GM21723 (cell line): ENCODE data around the gene UBE2S.
A peak's percentile ranks its signal among the peaks of the same experiment; 100 is the strongest.
"Not testable (repeated sequence)": the region's sequence is repeated elsewhere in the genome, so short reads cannot be mapped to it uniquely, and the experiment has no call there.

Source experiments
- ATAC-seq: cut with Tn5 transposase; IDR thresholded peaks from one replicate; pipeline ENCODE4 v1.9.1; 2021; ENCODE audit warnings: mild to moderate bottlenecking, moderate library complexity; ENCODE audit not compliant: unreplicated experiment

The UBE2S gene

DNA sequence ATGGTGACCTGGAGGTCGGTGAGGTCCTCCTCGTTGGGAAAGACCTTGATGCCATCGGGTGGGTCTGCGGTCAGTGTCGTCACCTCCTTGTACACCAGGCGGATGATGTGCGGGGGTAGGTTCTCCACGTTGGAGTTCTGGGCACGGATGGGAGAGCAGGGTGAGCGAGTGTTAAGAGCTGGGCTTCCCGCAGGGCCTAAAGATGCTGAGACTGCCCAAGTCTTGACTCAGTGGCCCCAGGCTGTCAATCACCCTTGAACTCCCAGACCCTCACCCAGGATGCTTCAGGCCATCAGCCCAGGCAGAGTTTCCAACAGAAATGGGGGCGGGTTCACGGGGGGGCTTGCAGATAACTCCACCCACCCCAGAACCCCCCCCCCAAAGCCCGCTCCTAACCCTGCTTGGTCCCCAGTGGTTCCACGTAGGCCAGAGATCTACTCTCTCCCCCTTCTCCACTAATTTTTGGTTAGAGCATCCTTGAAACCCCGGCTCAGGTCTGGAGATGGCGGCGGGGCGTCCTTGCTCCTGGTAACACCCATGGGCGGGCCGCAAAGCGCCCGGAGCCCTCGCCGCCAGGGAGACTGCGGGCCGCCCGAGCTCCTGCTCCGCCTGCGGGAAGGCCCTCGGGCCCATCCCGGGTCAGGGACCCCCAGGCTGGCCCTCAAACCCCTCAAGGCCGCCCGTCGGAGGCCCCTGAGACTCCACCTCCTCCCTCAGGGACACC is 600 bp downstream of the UBE2S start:
- ATAC-seq: no peak

DNA sequence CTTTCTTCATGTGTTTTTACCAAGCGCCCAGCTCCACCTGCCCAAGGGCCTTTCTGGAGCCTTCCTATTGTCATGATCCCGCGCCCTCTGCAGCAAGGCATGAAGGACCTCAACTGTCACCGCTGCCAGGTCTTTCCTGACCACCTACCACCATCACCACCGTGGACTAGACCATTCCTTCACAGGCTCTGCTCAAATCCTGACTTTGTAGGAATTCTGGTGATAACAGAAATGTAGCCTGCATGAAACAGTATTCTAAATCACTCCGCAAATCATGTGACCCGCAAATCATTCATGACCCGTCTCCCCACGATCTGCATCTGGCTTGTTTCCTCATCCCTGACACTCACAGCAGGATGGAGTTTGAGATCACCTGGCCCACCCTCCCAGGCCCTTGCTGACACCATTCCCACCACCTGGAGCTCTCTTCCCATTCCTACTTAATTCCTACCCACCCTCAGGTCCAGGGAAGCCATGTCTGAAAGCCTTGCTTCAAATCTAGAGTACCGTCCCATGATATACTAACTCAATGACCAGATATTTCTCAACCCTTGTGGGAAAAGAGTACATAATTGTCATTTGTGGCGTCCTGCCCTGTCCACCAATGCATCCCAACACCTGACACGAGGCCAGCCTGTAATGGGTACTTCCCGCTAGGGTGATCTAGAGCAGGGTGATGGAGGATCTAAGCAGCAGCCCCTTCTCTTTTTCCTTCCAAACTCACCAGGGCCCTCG is 1.3 kb downstream of the UBE2S start:
- ATAC-seq: no peak

DNA sequence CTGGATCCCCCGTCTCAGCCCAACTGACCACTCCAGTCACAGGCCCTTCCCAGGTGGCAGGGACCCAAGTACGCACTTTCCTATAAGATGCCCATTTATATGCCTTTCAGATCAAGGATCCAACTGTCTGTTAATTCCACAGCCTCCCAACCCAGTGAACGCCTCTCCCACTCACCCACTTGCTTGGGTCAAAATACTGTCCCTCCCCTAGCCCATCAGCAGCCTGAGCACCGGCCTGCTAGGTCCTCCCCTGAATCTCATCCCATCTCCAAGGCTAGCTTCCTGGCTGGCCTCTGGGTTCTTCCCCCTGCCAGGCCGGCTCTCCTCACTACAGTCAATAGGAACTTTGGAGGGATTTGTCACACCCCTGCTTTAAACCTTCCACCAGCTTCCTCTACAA is 1.9 kb downstream of the UBE2S start:
- ATAC-seq: no peak

DNA sequence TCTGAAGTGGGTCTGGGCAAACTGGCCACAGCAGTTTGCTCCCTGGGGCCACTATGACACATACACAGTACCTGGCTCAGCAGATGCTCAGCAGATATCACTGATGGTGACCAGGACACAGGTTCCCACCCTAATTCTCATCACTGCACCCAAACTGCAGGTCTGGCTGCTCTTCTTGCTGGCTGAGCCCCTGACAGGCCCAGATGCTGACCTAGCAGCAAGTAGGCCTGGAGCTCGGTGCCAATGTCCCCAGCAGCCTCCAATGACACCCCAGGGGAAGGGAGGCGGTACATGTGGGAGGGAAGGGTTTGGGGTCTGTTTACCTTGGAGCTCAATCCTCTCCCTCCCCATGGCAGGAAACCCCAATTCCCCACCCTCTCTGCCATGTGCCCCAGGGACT is 5.1 kb downstream of the UBE2S start:
- ATAC-seq: no peak

DNA sequence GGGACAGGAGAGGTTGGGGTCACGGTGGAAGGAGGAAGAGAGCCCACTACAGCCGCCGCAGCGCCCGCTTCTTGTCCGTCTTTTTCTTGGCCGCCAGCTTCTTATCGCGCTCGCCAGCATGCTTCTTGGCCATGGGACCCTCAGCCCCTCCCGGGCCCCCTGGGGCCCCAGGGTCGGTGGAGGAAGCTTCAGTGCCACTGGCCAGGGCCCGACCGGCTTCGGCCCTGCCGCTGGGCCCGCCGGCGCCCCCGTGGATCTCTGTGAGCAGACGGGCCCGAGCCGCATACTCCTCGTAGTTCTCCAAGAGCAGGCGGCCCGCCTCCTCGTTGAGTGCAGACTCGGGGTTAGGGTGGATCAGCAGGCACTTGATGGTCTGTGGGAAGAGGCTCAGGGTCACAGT is 6.2 kb downstream of the UBE2S start:
- ATAC-seq: not testable (repeated sequence)

DNA sequence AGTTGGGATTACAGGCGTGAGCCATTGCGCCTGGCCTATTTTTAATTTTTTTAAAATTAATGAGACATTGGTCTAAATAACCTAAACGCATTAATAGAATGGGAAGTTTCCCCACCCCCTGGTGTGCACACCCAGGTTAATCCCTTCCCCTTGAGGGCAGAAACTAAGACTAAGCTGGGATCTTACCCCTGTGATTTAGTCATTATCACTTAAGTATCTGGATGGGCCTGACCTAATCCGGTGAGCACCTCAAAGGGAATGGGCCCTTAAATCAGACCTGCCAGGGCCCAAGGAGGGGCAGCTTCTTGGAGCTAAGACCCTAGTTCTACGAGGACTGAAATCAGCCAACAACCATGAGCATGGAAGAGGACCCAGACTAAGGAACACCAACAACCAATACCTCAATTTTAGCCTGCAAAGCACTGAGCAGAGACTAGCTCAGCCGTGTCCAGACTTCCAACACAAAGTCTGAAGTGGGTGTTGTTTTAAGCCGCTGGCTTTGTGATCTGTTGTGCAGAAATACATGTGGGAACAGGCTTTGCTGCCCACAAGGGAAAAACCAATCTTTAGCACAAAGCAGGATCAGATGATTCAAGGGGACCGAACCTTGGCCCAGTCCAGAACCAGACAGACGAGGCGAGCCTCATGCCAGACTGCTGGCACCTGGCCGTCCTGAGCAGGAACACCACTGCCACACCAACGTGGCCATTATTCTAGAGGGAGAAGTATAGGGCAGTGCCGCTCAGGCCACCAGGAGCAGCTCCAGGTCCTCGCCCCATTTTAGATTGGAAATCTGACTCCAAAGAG is 7.1 kb downstream of the UBE2S start:
- ATAC-seq: no peak

DNA sequence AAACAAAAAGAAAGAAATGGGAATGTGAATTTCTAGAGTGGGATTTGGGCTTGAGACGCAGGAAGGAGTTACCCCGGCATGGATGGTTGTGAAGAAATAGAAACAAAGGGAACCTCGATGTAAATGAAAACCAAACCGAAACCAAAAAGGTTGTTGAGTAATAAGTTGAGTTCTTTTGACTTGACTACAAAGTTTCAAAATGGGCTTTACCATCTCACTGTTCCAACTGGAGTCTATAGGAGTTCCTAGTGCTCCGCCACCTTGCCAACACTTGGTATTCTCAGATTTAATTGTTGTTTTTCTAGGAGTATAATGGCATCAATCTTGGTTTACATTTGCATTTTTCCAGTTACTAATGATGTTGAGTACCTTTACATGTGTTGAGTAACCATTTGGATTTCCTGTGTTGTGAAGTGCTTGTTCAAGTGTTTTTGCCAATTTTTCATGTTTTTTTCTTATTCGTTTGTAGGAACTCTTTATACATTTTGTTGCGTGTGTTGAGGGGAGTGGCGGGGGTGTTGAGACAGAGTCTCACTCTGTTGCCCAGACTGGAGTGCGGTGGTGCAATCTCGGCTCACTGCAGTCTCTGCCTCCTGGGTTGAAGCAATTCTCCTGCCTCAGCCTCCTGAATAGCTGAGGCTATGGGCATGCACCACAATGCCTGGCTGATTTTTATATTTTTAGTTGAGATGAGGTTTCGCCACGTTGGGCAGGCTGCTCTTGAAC is 9.2 kb downstream of the UBE2S start:
- no peak for ATAC-seq

DNA sequence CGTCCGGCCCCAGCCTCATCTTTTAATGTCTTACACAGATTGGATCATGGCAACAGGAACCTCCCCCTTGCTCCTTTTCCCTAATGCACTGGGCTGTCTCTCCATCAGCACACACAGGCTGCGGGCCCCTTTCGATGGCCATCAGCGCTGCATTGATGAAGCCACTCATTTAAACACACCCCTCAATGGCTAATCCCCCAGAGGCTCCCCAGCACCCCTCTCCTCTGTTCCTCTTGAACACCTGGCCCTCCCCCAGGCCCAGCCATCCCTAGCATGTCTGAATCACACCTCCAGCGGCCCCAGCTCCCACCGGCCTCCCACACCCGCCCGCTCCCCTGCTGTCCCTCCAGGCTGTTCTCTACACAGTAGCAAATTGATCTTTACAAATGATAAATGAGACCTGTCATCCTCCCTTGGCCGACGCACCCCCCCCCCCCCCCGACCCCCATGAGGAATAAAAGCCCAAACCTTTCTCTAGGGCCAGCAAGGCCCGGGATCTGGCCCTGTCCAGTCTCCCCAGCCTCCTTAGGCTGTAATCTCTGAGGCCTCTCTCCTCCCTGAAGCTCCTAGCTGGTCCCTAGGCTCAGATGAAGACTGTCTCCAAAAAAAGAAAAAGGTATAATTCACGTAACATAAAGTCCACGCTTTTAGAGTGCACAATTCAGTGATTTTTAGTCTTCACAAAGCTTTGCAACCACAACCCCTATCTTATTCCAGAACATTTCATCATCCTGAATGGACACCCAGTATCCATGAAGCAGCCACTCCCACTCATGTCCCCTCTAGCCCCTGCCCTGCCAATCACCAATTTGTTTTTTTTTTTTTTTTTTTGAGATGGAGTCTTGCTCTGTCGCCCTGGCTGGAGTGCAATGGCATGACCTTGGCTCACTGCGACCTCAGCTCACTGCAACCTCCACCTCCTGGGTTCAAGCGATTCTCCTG is 14.5 kb downstream of the UBE2S start:
- ATAC-seq: no peak

DNA sequence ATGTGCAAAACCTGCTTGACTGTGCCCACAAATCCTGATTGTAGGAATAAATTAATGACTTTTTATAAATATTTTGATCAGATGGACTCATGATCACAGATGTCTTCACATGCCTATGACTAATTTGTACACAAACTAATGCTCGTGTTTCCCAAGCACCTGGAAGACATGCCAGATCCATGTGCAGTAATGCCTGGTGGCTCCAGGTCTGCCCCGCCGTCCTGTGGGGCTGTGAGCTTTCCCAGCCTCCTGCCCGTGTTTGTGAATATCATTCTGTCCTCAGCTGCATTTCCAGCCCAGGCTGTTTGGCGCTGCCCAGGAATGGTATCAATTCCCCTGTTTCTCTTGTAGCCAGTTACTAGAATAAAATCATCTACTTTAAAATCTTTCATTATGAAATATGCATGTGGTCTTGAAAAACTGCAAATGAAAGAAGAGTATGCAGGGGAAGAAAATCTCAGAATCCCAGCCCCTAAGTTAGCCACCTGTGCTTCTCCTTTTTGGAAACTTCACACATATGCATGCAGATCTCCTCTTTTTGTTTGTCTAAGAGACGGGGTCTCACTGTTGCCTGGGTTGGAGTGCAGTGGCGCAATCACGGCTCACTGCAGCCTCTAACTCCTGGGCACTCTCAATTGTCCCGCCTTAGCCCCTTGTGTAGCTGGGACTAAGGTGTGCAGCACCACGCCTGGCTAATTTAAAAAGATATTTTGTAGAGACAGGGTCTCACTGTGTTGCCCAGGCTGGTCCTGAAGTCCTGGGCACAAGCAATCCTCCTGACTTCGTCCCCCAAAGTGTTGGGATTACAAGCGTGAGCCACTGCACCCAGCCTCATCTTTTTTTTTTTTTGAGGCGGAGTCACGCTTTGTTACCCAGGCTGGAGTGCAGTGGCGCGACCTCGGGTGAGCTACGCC is 15.6 kb downstream of the UBE2S start:
- no peak for ATAC-seq

DNA sequence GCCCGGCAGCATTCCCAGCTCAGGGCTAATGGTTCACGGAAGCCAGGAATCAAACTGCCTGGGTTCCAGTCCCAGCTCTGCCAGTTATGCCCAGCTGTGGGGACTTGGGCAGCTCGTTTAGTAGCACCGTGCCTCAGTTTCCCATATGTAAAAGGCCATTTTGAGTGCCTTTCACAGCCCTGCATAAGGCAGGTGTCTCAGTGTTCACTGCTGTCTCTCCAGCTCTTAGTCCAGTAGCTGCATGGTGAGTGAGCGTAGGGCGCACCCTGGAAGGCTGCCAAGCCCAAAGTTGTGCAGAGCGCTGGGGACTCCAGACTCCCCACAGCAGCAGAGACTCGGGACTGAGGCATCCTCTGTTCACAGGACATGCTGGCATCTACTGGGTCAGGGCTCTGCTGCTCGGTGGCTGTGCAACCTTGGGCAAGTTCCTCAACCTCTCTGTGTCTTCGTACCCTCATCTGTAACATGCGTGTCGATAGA is 16.4 kb downstream of the UBE2S start:
- no peak for ATAC-seq

DNA sequence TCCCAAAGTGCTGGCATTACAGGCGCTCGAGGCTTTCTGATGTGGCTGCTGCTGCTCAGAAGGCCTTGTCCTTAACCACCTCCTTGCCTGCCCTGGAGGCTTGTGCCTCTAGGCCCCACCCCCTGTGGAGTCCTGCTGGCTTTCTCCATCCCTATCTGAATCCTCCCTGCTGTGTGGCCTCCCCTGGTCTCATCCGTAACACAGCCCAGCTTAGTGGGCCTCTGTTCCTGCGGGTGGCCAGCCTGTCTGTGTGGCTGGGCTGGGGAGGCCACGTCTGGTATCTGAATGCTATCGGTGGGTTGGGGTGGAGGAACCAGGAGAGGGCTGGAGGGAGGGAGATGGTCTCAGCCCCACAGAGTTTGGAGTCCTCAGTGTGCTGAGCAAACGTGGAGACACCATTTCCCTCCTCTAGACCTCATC is 17.1 kb downstream of the UBE2S start:
- no peak for ATAC-seq

DNA sequence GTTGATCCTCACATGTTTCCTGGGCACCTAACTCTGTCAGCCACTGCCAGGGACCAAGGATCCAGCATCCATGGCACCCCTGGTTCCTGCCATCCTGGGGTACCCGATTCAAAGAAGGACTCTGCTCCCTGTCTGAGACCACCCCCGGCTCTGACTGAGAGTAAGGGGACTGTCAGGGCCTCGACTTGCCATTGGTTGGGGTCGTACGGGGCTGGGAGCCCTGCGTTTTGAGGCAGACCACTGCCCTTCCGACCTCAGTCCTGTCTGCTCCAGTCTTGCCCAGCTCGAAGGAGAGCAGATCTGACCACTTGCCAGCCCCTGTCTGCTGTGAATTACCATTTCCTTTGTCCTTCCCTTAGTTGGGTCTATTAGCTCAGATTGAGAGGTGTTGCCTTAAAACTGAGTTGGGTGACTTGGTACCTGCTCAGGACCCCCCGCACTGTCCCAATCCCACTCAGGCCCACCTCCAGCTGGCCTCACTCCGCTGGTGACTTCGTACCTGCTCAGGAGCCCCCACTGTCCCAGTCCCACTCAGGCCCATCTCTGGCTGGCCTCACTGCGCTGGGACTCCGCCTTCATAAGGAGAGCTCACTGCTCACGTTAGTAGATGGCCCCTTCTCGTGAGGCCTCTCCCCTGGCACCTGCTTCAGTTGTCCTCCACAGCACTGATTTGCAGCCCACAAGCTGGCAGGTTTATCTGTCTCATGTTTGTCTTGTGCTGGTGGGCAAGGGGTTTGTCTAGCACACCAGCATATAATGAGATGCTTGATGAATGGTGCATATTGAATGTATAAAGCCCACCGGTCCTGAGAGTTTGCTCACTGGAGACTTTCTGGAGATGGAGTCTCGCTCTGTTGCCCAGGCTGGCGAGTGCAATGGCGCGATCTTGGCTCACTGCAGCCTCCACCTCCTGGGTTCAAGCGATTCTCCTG is 17.9 kb downstream of the UBE2S start:
- no peak for ATAC-seq

DNA sequence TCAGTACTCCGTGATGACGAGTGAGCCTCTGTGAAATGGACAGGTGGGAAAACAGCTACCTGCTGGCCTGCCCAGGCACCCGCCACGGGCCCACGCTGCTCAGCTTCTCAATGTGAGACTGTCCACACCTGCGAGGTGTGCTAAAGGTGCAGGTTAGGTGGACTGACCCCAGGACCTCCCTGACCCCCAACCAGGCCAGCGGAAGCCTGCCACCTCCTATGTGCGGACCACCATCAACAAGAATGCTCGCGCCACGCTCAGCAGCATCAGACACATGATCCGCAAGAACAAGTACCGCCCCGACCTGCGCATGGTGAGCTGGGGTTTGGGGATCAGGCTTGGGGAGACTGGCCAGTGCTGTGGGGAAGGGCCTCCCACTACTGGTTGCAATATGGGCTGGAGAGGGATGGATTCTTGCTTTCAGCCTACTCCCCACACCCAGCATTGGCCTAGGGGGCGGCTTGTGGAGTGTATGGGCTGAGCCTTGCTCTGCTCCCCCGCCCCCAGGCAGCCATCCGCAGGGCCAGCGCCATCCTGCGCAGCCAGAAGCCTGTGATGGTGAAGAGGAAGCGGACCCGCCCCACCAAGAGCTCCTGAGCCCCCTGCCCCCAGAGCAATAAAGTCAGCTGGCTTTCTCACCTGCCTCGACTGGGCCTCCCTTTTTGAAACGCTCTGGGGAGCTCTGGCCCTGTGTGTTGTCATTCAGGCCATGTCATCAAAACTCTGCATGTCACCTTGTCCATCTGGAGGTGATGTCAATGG is 19.7 kb downstream of the UBE2S start:
- ATAC-seq: no peak

DNA sequence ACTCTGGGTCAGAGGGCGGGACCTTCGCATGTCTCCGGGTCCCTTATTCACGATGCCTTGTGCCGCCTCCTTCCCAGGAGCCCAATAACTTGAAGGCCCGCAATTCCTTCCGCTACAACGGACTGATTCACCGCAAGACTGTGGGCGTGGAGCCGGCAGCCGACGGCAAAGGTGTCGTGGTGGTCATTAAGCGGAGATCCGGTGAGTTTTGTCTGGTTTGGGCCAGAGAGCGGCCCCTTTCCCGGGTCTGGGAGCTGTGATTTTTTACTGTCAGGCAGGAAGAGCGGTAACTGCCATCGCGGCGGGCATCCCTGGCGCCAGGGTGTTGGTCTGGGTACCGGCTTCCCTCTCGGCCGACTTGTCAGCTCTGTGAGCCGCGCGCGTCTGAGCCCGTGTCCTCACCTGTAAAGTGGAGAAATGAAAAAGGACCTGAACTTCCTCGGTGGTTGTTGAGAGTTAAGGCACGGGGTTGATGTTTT is 21.1 kb downstream of the UBE2S start:
- no peak for ATAC-seq

DNA sequence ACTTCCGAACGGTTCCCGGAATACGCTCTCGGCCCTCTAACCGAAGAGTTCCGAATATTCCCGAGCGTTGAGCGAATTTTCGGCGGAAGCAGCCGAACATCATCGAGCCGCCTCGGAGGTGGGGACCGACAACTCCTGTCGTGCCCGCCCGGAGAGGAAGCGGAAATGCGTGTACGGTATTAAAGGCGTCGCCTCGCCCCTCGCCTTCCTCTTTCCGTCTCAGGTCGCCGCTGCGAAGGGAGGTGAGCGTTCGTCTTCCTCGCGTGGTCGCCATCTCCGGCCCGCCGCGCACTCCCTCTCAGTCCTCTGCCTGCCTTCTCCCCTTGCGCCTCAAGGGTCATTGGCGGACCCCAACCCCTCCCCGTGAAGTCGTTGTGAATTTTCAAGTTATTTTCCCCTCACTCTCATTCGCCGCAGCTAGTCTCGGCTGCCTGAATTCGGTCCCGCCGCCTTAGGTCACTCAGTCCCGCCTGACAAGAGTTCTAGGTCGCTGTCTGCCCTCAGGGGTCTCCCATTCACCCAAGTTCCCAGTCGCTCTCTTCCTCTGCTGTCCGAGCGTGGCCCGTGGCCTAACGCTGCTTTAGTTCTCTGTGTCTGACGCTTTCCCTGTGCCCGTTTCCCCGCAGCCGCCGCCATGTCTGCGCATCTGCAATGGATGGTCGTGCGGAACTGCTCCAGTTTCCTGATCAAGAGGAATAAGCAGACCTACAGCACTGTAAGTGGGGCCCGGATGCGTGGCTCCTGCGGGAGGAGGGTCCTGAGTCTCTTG is 21.7 kb downstream of the UBE2S start, which contains the start of gene RPL28:
TSS of gene RPL28 (plus strand) at position 209 of the 769 bp plus-strand sequence. CDS start at position 635, 426 bp downstream.
- peak; percentile 66 for ATAC-seq
